Activated CD8-positive, alpha-beta memory T cell treated with anti-CD3 and anti-CD28 coated beads, Interleukin-2, amount 50 U/mL, for 48 hours (primary cell): ENCODE measurements around the gene COX19.
"Not testable (repeated sequence)": the region's sequence is repeated elsewhere in the genome, so short reads cannot be mapped to it uniquely, and the experiment has no call there.

Source experiments
- DNase-seq: peaks from one replicate; pipeline ENCODE4 v3.0.0-alpha.2; 2020

Gene COX19

DNA sequence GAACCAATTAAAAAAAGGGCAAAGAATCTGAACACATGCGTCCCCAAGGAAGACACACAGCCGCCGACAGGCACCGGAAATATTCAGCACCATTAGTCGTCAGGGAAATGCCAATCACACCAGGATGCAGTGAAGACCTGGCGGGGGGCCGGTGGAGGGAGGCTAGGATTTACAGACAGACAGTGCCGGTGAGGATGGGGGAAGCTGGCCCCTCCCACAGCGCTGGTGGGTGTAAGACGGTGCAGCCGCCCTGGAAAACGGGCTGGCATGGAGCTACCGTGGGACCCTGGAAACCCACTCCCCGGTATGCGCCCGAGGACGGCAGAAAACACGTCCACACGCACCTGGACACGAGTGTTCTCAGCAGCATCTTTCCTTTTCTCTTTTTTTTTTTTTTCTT lies 16.1 kb downstream of the COX19 start:
- no peak for DNase-seq

DNA sequence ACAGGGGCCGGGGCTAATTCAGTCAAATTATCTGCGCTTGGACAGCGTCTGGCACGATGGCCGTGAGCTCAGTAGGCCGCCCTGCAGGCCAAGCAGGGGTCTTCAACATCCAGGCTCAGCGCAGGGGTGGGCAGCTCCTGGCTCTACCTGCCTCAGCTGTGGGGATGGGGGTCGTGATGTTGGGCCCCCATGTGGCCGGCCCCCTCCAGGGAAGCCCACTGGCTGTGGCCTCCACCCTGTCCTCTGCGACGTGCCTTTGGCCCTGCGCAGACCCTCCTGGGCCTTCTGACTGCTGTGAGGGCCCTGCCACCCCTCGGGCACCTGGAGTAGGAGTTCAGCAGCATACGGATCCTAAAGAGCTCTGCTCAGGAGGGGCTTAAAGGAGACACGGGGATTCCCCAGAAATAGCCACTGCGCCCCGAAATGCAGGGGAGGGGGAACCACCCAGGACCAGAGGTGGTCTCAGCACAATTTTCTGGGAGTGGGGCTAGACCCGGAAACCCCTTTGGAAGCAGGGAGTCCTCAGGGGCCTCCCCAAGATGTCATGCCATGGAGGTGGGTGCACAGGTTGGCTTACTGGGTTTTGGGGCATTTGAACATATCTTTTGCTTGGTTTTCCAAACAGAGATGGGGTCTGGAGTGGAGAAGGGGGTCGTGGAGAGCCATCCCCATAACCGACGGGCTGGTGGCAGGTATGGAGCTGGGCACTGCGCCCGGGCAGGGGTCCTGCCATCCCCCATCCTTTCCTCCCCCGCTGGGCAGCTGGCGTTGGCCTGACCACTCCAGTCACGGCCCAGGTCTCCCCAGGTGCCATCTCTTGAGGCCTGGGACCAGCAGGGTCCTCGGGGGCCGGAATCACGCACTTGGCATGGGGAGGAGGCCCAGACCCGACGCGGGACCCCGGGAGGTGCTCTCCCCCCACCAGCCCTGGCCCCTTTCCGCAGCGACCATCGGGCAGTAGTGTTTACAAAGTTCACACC lies 16.8 kb downstream of the COX19 start:
- no peak for DNase-seq

DNA sequence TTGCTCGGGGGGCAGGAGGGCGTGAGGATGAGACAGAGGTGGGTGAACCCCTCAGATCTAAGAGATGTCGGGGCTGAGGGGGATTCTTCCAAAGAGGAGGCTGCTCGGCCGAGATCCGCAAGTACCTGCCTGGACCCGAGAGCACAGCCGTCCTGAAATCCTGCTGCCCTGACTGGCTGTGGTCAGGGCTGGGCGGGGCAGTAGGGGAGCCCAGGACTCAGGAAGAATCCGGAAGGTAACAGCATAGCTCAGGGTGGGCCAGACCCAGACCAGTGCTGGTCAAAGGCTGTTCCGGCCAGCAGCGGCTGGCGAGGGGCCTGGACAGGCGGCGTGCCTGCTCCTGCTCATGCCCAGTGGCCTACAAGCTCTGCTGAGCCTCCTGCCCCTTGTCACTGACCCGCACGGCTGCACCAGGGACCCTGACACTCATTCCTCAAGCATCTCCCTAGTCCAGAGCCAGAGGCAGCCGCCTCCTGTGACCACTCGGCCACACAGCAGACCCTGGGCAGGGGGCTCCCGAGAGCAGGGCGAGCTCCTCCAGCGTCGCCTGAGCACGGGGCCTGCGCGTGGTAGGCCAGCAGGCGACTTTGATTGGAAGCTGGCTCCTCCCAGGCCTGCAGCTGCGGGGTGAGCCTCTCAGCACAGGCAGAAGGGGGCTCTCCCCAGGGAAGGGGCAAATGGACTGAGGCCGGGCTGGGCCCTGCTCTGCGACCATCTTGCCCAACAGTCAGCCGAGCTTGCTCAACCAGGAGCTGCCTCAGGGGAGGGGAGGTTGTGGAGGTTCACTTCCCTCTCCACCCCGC lies 17.7 kb downstream of the COX19 start:
- DNase-seq: no peak

DNA sequence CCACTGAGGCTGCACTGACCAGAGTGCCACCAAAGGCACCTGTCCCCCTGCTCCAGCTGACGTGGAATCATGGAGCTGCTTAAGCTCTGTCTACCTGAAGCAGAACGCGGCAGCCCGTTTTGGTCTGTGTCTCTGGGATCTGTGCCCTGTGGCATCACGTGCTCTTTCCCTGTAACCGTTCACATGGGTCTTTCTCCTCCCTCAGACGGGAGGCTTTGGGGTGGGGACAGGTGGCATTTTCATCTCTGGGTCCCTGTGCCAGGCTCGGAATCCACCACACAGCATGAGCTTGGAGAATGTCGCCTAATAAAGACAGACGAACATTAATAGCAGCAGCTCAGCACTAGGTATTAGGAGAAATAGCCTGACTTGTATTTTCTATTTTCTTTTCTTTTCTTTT lies 19.3 kb downstream of the COX19 start:
- no peak for DNase-seq

DNA sequence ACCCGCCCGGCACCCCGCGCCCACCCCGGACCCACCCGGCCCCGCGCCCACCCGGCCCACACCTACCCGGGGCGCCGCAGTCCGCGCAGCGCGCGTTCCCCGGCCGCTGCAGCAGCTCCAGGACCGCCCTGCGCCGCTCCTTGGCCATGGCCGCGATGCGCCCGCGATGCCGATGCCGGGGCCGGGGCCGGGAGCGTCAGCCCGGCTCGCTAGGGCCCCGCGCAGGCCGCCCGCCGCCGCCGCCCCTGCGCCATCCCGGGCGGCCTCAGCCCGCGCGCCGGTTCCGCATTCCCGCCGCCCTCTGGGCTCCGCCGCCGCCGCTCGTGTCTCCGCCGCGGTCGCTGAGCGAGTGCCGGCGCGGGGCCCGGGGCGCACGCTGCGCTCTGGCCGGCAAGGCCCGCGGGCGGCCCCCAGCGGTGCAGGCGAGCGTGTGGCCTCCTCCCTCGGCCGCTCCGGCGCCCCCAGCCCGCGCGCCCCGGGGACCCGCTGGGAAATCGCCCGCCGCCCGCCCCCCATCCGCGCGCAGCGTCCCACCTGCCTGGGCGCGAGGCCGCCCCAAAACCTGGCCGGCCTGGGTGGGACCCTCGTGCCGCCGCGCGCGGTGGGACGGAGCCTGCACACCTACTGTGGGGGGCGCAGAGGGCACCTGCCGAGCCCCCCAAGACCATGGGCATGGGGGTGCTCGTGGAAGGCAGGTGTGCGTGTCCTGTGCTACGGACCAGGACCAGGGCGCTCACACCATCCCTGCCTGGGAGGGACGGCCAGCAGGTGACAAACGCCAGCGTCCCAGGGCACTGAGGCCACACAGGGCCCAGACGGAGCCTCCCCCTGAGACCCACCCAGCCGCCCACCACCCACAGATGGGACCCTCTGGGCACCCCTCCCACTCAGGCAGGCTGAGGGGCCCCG lies 20.8 kb downstream of the COX19 start, which contains the start of gene ADAP1:
TSS of gene ADAP1 (minus strand) at position 351 of the 909 bp plus-strand sequence. CDS start at position 148, 203 bp downstream.
- DNase-seq: peak; percentile 79

DNA sequence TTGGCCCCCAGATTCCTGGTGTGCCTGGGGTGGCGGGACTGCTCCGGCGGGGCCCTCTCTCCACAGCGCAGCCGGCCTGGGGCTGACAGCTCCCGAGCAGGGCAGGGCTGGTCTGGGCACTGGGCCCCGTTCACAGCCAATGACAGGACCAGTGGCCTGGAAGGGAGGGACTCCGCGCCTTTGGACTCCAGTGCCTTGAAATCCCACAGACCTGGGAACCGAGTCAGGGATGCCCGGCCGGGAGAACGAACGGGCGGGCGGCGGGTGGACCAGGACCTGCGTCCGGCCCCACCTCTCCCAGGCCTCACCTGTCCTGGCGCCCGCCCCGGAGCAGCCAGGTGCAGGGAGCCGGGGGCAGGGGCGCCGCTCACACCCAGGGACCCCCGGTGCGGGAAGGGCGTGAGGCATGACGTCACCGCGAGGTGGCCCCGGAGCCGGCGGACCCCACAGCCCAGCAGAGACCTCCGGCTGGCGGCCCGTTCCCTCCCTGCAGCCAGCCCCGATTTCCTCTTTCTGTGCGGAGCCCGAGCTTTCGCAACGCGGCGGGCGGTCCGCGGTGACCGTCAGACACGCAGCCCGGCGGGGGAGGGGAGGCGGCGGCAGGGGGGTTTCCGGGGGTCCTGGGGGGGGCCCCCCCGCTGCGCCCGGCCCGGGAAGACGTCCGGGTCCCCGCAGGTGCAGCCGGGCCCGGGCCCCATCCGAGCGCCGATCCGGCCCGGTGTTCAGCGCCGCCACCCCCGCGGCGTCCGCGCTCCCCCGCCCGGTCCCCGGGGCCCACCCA lies 21.6 kb downstream of the COX19 start:
- no peak for DNase-seq

DNA sequence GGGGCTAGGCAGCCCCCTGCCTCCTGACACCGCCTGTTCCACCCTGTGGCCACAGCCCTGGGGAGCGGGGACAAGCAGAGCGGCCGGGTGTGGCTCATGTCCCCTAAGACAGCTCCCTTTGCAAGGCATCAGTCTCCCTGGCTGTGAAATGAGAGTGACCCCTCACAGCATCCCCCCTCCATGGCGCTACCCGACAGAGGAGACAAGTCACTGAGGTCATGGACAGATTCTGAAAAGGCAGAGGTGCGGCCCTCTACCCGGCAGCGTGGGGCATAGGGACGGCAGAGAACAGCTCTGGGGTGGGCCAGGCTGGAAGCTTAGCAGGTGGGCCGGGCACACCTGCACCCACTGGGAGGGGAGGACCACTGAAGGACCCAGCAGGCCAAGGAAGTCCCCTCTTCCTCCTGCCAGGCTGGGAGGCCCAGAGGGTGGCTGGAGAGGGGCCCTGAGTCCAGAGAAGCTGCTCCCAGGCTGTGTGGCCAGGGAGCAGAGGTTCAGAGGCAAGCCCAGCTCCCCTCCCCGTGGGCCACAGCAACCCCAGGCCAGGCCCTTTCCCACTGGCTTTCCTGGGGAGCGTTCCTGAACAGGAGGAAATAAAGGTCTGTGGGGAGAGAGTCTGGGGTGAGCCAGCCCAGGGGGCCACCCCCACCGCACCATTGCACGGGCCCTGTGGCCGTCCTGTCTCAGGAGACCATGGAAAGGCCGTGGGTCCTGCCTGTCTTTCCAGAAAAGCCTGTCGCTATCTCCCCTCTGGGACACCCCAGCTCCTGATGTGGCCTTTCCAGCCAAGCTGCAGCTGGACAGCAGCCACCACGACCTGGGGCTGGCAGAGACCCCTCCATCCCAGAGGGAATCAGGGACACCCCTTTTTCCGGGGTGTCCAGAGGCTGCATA lies 22.6 kb downstream of the COX19 start:
- no peak for DNase-seq

DNA sequence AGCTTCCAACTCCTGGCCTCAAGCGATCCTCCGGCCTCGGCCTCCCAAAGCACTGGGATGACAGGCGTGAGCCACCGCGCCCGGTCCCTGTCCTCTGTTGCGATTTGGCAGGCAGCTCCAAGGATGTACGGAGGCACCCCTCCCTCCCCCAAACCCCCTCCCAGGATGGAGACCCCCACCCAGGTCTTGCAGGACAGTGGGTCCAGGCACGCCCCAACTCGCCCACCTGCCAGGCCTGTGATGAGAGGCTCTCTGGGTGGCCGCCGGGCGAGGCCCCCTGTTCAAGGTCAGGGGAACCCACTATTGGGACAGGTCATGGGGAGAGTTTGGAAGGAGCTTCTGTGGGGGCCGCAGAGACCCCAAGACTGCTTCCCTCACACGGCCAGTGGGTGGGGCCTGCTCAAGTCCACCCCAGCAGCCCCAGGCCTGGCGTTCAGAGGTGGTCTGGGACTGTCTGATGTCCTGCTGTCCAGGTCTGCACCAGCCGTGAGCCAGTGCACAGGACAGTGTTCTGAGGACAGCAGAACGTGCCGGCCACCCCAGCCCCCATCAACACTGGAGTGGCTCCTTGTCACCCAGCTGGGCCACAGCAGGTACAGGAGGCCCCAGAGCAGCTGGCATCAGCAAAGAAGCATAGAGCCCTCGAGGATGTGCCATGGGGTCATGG lies 23.3 kb downstream of the COX19 start:
- no peak for DNase-seq

DNA sequence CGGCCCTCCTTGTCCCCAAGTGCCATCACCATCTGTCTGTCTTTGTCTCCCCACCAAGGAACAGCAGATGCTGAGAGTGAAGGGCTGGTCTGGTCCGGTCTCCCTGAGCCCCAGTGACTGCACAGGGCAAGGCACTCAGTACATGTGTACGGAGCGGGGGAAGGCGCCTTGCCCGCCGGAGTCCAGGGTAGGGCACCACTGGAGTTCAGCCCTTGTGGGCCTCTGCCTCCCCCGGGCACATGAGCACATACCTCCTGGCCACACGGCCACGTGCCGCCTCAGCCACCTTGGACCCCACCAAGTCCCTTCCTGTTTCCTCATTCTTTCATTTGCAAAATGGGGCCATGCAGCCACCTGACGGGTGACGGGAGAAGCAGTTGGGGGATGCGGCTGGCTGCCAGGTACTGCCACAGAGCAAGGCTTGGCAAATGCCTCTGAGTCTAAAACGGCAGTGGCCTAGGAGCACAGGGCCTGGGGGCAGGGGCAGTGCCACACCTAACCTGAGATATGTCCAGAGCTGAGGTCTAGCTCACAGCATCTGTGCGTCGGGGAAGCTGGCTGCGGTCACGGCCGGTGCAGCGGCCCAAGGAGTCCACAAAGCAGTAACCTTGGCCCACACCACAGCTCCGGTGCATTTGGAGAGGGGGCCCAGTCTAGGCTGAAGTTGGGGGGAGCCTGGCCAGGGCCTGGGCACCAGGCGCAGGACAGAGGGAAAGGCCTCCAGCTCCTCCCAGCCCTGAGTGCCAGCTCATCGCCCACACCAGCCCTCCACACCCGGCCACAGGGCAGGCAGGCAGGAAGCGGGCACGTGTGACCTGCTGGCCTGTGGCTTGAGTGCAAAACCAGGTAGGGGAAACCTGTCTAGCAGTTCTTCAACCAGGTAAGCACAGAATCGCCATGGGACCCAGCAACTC lies 26.1 kb downstream of the COX19 start:
- no peak for DNase-seq

DNA sequence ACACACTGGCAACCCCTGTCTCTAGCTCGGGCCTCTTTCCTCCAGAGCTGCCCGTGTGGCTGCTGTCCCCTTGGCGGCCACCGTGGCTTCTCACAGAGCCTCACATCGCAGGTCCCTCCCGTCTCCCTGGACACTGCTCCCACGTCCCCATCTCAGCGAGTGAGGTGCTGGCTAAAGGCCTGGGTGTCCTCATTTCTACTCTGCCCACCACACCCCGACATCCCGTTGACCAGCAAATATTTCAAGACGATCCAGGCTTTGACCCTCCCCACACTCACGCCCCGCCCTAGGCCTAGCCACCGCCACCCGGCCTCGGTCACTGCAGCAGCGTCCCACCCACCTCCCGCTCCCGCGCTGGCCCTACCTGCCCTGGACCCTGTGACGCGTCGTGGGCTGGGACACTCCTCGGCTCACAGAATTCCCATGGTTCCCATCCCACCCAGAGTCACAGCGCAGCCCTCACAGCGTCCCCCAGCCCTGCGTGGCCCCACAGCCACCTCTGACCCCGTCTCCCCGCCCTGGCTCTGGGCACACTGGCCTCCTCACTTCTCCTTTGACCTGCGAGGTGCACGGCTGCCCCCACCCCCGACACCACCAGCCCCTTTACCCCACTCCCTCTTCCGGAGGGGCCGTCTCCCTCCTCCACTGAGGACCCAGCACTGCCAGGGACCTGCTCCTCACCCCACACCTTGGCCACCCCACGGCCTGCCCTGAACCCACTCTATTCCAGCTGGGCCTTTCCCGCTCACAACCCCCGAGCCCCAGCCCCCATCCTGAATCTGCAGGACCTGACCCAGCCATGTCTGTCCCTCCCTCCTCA lies 27.7 kb downstream of the COX19 start:
- DNase-seq: no peak

DNA sequence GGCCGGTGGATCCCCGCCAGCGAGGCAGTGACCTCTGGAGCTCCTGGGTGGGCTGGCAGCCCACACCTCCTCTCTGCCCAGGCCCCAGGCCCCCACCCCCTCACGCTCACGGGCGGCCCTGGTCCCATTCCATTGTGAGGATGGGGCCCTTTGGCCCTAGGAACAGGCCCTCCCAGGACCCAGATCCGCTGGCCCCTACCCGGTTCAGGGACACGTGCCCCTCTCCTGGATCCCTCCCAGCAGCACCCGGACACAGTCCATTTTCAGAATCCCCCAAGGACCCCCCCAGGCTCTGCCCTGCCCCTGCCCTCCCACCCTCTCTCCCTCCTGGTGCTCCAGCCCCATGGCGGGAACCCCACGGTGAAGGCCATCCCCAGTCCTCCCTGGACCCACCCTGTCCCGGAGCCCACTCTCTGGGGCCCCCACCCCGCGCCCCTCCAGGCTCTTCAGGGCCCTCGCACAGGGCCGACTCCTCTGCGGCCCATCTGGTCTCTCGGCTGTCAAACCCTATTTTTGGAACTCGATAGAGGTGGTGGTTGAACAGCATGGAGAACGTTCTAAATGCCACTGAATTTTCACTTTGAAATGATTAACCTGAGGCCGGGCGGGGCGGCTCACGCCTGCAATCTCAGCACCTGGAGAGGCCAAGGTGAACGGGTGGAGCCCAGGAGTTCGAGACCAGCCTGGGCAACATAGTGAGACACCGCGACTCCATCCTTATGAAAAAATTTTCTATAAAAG lies 28.9 kb downstream of the COX19 start:
- no peak for DNase-seq

DNA sequence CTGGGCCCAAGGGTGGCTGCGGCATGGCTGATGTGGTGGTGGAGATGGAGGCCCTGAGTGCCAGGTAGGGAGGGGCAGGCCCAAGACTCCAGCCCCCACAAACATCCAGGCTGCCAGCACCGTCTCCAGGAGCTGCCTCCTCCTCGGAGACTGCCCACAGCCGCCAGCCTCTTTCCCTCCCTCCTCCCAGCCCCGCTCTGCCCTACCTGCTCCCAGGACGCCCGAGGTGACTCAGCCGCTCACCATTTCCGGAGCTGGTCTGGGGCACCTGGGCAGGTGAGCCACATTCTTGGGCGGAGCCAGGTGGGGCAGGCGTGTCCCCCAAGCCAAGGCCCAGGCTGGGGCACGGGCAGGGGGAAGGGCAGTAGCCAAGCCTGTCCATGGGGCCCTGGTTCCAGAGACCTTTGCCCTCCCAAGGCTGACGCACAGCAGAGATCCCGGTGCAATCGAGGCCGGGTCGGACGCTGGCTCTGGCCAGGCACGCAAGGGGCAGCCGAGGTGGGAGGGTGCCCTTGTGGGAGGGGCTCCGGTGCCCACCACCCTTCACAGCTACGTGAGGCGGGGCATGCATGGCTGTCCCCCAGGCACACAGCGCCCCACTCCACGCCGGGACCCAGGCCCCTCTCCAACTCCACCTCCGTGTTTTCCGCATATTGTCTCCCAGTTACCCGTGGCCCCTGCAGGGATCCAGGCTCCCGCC lies 29.6 kb downstream of the COX19 start:
- DNase-seq: no peak

DNA sequence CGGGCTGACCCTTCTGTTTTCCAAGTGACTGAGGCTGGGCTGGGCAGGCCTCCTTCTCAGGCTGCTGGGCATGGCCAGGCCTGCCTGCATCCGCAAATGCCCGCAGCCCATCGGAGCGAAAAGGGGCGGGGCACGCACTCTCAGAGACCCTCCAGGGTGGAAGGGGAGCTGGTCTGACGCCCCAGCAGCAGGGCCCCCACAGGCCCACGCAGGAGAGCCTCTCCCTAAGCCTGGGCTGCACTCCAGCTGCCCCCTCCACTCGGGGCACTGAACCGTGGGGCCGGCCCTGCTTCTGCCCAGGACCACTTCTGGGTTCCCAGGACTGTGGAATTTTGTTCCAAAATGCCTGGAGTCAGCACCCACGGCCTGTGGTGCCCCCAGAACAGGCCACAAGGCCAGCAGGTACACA lies 30.2 kb downstream of the COX19 start:
- DNase-seq: no peak

DNA sequence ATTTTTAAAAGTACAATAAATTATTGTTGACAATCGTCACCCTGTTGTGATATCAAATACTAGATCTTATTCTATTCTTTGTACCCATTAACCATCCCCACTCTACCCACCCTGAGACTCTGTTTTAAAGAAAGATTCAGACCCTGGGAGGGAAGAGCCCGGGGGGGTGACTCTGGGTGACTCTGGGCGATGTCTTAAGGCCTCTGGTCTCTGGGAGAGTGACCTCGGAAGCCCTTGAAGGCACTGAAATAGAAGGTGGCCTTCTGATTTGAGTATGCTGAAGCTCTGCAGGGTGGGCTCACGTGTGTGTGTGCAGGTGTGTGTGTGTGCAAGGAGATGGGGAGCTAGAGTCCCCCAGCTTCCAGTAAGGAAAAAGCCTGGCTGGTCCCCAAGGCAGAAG lies 30.6 kb downstream of the COX19 start:
- no peak for DNase-seq

DNA sequence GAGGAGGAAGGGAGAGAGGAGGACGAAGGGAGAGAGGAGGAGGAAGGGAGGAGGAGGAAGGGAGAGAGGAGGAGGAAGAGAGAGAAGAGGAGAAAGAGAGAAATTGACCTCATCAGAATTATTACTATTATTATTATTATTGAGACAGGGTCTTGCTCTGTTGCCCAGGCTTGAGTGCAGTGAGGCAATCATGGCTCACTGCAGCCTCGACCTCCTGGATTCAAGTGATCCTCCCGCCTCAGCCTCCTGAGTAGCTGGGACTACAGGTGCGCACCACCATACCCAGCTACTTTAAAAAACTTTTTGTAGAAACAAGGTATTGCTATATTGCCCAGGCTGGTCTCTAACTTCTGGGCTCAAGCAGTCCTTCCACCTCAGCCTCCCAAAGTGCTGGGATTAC lies 31.6 kb downstream of the COX19 start:
- not testable (repeated sequence) for DNase-seq

DNA sequence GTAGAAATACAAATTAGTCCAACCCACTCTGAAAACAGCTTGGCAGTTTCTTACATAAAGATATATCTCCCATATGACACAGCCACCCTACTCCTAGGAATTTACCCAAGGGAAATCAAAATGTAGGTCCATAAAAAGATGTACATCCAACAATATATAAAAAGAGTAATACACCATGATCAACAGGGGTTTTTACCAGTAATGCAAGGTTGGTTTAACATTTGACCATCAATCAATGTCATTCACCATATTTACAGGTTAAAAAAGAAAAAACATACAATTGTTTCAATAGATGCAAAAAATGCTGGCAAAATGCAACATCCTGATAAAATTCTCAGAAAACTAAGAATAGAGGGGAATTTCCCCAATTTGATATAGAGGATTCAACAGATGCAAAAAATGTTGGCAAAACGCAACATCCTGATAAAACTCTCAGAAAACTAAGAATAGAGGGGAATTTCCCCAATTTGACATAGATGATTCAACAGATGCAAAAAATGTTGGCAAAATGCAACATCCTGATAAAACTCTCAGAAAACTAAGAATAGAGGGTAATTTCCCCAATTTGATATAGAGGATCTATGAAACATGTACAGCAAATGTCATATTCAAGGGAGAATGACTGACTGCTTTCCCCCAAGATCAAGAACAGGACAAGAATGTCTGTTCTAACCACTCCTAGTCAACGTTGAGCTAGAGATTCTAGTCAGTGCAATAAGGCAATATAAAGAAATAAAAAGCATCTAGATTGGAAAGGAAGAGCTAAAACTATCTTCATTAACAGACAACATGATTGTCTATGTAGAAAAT lies 34.5 kb downstream of the COX19 start:
- no peak for DNase-seq
